HG02840 (cell line): ENCODE measurements around the gene CALCOCO1.
A peak's percentile ranks its signal among the peaks of the same experiment; 100 is the strongest.
"Not testable (repeated sequence)": the region's sequence is repeated elsewhere in the genome, so short reads cannot be mapped to it uniquely, and the experiment has no call there.

Experiments
- ATAC-seq: cut with Tn5 transposase; IDR thresholded peaks from one replicate; pipeline ENCODE4 v1.9.1; 2021; ENCODE audit warnings: mild to moderate bottlenecking, moderate library complexity, moderate number of reproducible peaks; ENCODE audit not compliant: unreplicated experiment, low FRiP score

Gene CALCOCO1, protein sequence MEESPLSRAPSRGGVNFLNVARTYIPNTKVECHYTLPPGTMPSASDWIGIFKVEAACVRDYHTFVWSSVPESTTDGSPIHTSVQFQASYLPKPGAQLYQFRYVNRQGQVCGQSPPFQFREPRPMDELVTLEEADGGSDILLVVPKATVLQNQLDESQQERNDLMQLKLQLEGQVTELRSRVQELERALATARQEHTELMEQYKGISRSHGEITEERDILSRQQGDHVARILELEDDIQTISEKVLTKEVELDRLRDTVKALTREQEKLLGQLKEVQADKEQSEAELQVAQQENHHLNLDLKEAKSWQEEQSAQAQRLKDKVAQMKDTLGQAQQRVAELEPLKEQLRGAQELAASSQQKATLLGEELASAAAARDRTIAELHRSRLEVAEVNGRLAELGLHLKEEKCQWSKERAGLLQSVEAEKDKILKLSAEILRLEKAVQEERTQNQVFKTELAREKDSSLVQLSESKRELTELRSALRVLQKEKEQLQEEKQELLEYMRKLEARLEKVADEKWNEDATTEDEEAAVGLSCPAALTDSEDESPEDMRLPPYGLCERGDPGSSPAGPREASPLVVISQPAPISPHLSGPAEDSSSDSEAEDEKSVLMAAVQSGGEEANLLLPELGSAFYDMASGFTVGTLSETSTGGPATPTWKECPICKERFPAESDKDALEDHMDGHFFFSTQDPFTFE

DNA sequence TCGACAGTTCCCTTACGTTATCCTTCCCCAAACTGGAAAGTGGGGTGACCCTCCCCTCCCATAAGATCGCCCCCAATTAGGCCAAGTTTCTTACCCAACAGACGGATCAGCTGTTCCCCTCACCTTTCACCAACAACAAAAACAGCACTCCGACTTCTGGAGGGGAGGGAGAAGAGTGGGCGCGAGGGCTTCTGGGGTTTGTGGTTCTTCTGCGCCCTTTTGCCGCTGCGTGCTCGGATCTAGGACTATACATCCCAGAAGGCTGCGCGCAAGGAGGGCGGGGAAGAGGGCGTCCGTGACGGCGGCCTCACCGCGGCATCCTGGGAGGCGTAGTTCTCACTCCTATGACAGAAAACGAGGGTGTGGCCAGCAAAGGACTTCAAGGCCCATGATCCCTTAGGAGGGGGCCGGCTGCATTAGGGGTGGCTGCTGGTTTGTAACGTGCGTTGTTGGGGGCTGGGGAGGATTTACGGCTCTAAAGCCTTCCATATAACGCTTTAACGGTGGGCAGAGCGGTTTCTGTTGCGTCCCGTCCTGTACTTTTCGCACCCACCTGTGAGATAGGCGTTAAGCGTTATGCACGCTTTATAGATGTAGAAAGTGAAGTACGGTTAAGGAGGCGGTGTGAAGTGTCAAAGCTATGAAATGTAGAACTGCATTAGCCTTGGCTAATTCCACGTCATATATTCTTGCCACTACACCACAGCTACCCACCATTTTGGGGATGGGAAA lies at the start of gene CALCOCO1:
CALCOCO1 (minus strand) TSS at position 143 of the 732 bp plus-strand sequence. CDS start 2,210 bp downstream, outside the sequence.
- peak; percentile 99 for ATAC-seq

DNA sequence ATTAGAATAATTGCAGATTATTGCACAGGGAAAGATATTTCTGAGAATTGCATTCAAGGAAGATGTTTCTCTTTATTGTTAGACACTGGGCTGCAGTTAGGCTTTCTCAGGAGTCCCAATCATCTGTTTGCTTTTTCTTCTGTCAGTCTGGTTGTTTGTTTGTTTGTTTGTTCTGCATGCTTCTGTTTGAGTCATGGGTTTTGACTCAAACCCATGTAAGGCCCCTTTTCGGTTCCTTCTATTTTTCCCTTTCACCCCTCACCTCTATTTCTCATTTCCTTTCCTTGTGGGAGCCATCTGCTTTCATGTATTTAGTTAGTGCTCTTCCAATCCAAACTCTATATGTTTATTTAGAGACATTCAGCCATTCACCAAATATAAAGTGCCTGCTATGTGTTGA lies 49.6 kb upstream of the CALCOCO1 start:
- no peak for ATAC-seq

DNA sequence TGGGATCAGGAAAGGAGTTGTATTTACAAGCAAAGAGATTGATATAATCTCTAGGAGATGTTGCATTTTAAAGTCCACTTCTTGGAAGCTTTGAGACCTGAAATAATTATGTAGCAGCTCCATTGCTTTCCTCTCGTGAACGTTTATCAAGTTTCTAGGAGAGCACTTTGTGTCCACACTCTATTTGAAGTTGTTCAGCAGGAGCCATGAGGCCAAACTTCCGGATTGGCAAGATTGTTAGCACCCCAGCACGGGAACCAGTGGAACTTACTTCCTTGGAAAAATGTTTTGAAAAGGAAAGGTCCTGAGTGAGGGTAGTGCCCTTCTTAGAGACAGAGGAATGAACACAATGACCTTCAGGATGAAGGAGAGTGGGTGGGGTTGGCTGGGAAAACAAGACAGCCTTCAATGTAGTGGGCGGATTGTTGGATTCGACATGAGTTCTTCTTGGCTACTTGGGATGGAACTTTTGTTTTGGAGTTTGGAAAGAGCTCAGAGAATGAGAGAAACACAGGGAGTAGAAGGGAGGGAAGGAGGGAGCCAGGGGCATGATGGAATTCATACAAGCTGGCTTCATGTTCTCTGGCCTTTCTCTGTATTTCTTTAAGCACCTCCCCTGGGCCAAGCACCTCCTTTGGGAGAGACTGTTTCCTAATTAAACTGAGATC lies 48.4 kb upstream of the CALCOCO1 start:
- ATAC-seq, result no peak

DNA sequence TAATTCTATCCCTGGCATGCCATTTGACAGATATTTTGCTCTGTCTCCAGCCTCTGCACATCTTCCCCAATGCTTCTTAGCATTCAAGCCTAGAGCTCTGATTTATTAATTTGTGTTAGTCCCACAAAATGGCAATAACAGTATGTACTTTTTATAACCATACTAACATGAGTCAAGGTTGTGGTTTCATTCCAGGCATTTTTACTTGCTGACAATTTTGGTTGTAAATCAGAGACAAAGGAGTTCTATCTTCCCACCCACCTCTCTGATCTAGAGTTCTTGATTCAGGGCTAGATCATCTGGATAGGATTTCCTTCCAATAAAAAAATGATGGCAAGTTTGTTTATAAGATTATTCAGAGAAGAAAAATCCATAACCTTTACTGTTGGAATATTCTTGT lies 43.0 kb upstream of the CALCOCO1 start:
- ATAC-seq, result no peak

DNA sequence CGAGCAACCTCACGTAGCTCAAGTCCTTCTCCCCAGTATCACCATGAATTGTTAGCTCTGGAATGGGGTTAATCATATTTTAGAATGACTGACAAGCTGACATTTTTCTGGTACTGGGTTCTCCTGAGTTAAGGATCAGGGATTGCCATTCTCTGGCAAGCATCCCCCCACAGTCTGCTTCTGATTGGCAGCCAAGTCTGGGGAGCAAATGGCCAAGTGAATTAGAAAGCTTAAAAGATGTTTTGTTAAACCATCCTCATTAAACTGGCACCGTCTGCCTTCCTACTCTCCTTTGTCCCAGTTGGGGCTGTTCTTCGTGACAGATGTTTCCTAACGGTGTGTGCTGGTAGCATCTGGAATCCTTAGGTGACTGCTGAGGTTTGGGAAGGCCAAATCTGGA lies 41.7 kb upstream of the CALCOCO1 start:
- no peak for ATAC-seq

DNA sequence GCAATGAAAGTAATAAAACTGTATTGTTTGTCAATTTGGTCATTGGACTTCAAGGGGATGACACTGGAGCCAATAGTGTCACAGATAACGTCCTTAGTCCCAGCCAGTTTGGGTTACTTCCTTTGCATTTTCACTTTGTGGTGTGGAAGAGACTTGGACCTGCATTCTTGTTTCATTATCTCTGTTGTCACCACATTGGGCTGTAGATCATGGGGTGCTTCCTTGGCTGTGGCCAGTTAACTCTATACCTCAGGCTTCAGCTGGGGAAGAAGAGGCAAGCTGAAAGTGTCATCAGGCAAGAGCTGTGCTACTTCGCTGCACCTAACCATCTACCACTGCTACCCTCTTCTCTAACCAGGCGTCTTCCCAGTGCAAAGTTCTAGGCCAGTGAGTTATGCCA lies 39.6 kb upstream of the CALCOCO1 start:
- no peak for ATAC-seq

DNA sequence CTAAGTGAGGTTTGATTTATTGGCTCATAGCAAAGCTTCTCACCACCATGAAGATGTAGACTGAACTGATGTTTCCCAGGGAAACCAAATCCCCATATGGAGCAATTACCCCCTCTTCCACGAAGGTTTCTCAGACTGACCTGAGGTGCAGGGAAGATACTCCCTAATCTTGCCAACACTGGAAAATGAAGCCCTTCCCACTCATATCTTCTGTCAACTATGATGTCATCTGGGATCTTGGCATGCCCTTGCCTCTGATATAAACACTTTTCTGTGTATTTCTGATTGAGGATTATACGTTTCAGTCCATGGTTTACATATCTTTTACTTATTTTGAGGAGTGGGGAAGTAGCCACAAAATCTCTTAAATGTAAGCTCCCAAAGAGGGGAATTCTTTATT lies 38.6 kb upstream of the CALCOCO1 start:
- no peak for ATAC-seq

DNA sequence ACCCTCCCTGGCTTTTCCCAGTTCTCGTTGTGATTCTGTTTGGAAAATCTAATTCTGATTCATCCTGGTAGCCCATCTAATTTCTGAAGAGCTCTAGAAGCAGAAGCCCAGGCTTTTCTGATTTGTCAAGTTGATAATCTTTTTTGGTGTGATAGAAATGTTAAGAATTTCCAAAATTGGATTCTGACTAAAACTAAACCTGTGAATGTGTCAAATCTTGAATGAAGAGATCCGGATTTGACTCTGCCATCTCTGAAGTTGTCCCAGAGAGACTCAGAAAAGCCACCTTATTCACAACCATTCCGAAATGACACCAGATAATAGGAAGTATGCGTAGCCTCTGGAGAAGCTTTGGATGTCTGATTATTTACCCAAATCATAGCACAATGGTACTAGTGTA lies 37.4 kb upstream of the CALCOCO1 start:
- ATAC-seq, result no peak

DNA sequence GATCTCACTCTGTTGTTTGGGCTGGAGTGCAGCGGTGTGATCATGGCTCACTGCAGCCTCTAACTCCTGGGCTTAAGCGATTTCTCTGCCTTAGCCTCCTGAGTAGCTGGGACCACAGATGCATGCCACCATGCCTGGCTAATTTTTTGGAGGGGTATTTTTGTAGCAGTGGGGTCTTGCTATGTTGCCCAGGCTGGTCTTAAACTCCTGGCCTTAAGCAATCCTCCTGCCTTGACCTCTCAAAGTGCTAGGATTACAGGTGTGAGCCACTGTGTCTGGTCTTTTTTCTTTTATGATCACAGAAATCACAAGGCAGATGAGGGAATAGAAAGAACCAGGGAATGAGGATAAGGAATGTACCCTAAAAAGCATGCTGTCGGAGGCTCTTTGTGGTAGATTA lies 35.5 kb upstream of the CALCOCO1 start:
- ATAC-seq, result not testable (repeated sequence)

DNA sequence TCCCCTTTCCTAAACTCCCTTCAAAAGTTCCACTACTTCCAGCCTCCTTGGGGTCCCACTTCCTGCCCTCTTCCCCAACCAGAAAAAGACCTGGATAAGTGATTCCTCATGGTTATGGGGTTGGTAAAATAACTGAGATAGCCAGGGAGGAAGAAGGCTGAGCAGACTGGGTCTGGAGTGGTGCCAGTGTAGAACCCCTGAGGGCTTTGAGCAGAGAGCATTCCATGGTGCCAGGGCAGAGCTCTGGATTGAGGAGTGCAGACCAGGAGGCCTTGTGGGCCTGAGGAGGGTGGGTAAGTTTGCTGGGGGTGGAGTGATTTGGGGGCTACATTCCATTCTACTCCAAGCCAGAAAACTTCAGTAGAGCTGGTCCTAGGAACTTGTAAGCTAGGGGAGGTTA lies 34.1 kb upstream of the CALCOCO1 start:
- ATAC-seq, result no peak

DNA sequence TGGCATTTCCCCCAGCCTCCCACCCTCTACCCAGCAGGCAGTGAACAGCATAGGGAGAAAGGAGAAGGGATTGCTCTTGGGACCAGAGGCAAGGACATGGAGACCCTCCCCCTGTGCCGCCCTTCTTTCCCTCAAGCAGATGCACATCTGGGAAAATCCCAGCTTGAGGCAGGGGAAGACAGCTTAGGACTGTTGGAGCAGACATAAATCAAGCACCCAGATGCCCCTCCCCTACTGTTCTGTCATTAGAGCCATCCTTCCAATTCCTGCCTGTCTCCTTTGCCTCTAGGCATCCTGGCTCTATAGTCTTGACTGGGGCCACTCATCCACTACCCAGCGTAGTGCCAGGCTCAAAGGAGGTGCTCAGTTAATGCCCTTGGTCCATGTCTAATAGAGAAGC lies 32.0 kb upstream of the CALCOCO1 start:
- no peak for ATAC-seq

DNA sequence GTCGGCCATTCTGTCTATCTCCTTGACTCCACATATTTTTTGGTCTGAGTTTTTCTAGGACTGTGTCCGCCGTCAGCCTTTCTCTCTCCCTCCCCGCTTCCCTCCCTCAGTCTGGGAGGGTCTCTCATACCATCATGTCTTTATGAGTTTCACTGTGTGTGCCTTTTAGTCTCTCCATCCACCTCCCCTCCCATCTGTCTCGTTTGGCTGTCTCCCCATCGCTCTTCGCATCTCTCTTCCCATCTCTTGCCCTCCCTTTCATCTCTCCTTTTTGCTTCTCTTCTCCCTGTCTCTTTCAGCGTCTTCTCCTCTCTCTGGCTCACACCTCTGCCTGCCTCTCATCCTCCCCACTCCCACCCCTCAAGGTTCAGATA lies 31.5 kb upstream of the CALCOCO1 start:
- no peak for ATAC-seq

DNA sequence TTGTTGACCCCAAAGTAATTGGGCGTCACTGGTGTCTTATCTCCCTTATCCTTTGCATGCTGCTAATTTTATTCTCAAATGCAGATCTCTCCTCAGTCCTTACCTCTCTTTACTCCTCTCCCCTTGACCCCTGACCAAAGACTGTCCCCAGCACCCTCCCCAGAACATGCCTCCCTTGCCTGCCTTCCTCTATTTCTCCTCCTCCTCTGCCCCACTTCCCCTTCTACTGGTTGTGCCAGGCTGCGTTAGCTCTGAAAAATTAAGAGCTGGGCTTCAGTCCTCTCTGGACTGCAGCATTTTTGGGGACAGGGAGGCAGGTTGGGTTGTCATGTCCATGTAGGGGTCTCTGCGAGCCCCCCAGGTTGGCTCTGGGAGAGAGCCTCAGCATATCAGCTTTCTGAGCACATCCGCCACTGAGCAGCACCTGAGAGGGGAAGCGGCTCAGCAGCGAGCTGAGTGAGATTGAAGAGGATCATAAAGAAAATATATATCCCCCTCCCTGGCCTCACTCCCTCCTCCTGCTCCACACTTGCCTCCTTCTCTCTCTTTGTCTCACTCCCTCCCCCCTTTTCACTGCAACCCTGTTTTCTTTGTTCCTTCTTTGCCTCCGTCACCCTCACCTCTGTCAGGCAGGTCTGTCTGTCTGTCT lies 31.0 kb upstream of the CALCOCO1 start:
- no peak for ATAC-seq

DNA sequence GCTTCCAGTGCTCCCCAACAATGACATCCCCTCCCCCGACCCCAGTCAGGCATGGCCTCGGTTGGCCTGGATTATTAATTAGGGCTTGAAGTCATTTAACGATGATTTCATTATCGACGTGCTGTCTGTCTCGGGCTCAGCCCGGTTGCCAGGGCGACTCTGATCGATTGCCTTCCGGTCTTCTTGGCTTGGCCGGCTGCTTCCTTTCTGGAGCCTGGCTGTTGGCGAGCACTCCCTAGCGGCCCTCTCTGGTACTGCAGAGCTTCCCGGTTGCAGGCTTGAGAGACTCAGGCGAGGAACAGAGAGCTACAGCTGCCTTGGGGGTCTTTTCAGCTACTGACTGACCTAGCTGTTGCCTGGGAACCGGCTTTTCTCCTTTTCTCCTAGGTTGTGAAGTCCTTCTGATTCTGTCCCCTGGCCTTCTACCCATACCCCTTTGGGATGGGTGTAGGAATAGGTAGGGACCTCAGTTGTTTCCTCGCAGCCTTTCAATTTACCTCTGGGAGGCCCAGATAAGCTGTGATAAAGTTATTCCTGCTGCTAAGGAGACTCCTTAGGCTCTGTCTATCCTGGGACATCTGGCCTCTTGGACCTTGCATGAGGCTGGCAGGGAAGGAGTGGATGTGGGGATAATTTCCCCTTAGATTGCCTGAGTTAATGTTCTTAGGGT lies 30.0 kb upstream of the CALCOCO1 start:
- peak; percentile 52 for ATAC-seq

DNA sequence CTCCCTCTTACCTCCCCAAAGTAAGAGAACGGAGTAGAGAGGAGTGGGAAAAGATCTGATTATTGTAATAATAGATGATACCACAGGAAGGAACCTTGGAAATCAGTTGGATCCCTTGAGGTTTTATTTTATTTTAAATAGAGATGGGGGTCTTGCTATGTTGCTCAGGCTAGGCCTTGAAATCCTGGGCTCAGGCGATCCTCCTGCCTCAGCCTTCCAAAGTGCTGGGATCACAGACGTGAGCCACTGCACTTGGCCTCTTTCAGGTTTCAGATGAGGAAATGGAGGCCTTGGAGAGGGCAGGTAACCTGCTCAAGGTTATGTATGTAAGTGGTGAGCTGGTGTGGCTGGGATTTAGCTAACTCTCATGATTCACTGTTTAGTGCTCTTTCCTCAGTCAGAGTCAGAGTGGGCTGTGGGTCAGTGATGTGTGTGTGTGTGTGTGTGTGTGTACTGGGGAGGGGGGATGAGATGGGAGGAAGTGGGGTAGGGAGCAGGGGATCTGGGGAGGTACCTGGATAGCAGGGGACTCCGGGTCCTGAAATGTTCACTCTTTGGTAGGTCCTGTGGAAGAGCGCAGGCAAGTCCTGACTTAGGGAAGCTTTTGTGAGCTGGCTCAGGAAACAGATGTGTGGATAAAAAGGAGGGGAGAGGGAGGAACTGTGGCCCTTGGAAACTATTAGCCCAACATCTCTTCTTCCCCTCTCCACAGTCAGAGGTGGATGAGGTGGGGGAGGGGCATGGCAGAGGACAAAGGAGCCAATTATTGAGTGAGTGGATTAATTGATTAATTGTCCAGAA lies 29.2 kb upstream of the CALCOCO1 start:
- ATAC-seq, result no peak

DNA sequence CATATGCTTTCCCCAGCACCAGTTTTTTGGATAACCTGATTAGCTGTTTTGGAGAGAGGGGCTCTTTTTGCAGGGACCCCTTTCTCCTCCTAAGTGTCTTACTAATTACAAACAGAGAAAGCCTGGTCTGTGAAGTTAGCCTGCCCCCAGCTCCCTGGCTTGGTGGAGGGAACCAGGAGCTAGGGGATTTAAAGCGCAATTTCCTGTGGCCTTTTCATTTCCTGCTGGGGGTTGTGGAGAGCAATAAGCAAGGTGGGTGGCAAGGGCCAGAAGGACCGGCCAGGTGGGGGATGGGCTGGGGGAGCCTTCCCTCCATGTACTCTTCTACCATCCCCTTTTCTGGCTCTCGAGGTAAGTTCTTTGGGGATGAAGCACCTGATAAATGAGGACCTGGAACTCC lies 28.6 kb upstream of the CALCOCO1 start:
- ATAC-seq, result no peak

DNA sequence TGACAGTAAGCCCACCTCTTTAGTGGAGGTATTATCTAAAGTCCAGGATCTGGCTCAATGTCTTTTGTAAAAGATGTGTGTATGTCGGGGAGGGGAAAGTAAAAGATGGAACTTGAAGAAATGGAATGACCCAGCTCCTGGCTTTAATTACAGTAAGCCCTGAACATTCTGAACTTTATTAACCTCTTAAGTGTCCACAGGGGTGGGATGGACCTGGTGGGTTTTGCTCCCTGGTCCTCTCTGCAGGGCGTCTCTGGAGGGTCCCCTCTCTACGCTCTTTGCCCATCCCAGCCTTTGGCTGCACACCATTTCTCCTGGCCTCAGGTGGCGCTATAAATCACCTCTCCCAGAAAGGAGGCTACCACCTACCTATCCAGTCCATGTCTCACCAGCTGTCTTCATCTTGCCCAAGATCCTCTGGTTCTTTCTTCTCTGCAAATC lies 28.2 kb upstream of the CALCOCO1 start:
- no peak for ATAC-seq

DNA sequence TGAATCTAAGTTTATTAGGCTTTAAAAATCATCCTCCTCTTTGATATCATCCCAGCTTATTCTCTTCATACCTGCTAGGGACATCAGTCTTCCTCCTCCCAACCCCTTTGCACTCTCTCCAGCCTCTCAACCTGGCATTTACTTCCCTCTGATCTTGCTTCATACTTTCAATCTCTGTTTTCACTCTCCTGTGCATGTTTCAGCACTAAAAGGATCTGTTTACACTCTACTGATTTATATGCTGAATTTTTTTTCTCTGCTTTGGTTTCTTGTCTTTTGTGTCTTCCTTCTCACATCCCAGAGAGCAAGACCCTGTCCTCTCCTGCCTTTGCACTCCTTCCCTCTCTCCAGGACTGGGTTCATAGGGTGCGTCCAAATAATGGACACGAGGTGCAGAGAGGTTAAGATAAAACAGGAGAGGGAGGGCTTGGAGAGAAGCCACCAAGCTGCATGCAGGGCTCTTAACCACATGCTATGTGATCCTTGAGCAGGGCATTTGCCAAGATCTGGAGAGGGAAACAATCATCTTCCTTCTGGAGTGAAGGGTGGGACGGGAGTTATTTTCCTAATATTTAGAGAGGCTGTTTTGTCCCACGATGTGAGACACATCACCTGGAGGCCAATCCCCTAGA lies 27.5 kb upstream of the CALCOCO1 start:
- no peak for ATAC-seq
